Suprapubic skin (tissue), 4 donors: Measurements from ENCODE around the gene ARL5C. TPM values are rescaled to one million over a fixed set of nuclear protein-coding genes. Genes with fewer than 3 reads are reported as not detected.
A peak's percentile ranks its signal among the peaks of the same experiment; 100 is the strongest.

ENCODE experiments used
- DNase-seq, 2 donors: peaks; one replicate each; pipeline ENCODE4 v3.0.0-alpha.2; 2019; ENCODE audit warnings: low spot score in 2 of 2
- H3K27ac ChIP-seq: fragments of 200-600 bp; sonication (generic); one replicate; pipeline ENCODE4 v1.5.1; 2019
- H3K27me3 ChIP-seq: fragments of 200-600 bp; sonication (generic); one replicate; pipeline ENCODE4 v1.5.1; 2019
- H3K36me3 ChIP-seq: fragments of 200-600 bp; sonication (generic); one replicate; pipeline ENCODE4 v1.5.1; 2019
- H3K4me1 ChIP-seq: fragments of 200-600 bp; sonication (generic); one replicate; pipeline ENCODE4 v1.5.1; 2019
- H3K4me3 ChIP-seq: fragments of 200-600 bp; sonication (generic); one replicate; pipeline ENCODE4 v1.5.1; 2019; ENCODE audit warnings: mild to moderate bottlenecking
- H3K9me3 ChIP-seq: fragments of 200-600 bp; sonication (generic); one replicate; pipeline ENCODE4 v1.5.1; 2019
- CTCF ChIP-seq, 2 donors: fragments of 200-600 bp in 1 of 2; fragments of 450-650 bp in 1 of 2; sonication (generic) in 1 of 2; IDR thresholded peaks; one replicate each; pipeline ENCODE4 v1.5.1; 2016 to 2019; ENCODE audit warnings: antibody characterized with exemption in 2 of 2, mild to moderate bottlenecking in 1 of 2, moderate library complexity in 1 of 2
- EP300 ChIP-seq: sonication (generic); formaldehyde crosslinking; IDR thresholded peaks from one replicate; pipeline ENCODE4 v1.6.1; 2017; ENCODE audit warnings: antibody characterized with exemption
- POLR2A ChIP-seq, 2 donors: fragments of 450-650 bp; IDR thresholded peaks; one replicate each; pipeline ENCODE4 v1.6.1; 2017; ENCODE audit warnings: antibody characterized with exemption in 2 of 2, mild to moderate bottlenecking in 2 of 2, moderate library complexity in 2 of 2
- POLR2AphosphoS5 ChIP-seq, 3 donors: sonication (generic); formaldehyde crosslinking; IDR thresholded peaks; one replicate each; pipeline ENCODE4 v1.6.1; 2017; ENCODE audit warnings: antibody characterized with exemption in 3 of 3
- WGBS: methylation state at CpG from one replicate; pipeline ENCODE4 v1.1.5; 2018; 5-methylcytosine and 5-hydroxymethylcytosine counted together
- total RNA-seq, 4 donors: library from RNA; depleted of rRNA; stranded (reverse); fragments of >200 nt; gene quantifications; one replicate each; pipeline ENCODE4 v1.1.0, GENCODE V29; 2016

The ARL5C gene
- total RNA-seq, 4 donors from 2014 or later = not detected

- no peak for DNase-seq
- TF ChIP-seq POLR2AphosphoS5 (IDR thresholded peaks at IDR 0.05) (no peak), EP300 (no peak), POLR2A (IDR thresholded peaks at IDR 0.05) (no peak), CTCF (IDR thresholded peaks at IDR 0.05) (no peak)
- peaks cover 42% of the 10 kb centered on the region for H3K36me3 ChIP-seq
Measured at GRCh38 chr17:39178536-39178935, 12.6 kb upstream of the ARL5C start.

GRCh38 chr17:39177256-39177655 lies 11.3 kb upstream of the ARL5C start:
- 85% methylated on average over 11 of the region's 12 CpGs for WGBS
- Histone ChIP-seq H3K4me1 (peaks cover 11% of the 10 kb centered on the region), H3K4me3 (no peak overlapping the region), H3K27me3 (no peaks in the 10 kb centered on the region), H3K9me3 (no peaks in the 10 kb centered on the region), H3K27ac (no peak overlapping the region), H3K36me3 (peaks cover 34% of the 10 kb centered on the region)
- DNase-seq = no peak
- no peak for TF ChIP-seq EP300
- no peak for TF ChIP-seq POLR2AphosphoS5 (IDR thresholded peaks at IDR 0.05)
- no peak for TF ChIP-seq CTCF (IDR thresholded peaks at IDR 0.05)
- no peak for TF ChIP-seq POLR2A (IDR thresholded peaks at IDR 0.05)

More at GRCh38 chr17:39178536-39178935, 12.6 kb upstream of the ARL5C start:
- peaks cover 11% of the 10 kb centered on the region for H3K4me1 ChIP-seq
- H3K4me3 ChIP-seq = no peak overlapping the region
- H3K27me3 ChIP-seq = no peaks in the 10 kb centered on the region
- H3K27ac ChIP-seq = peak overlapping the region; percentile 59
- no peaks in the 10 kb centered on the region for H3K9me3 ChIP-seq
- 46% methylated on average over 4 of the region's 4 CpGs for WGBS

- H3K4me3 ChIP-seq = no peak overlapping the region
- H3K36me3 ChIP-seq = peaks cover 23% of the 10 kb centered on the region
- H3K27ac ChIP-seq = no peak overlapping the region
- no peaks in the 10 kb centered on the region for H3K27me3 ChIP-seq
- TF ChIP-seq CTCF (IDR thresholded peaks at IDR 0.05) = no peak
- H3K4me1 ChIP-seq = peaks cover 11% of the 10 kb centered on the region
- WGBS = 87% methylated on average over 3 of the region's 10 CpGs
- no peaks in the 10 kb centered on the region for H3K9me3 ChIP-seq
- DNase-seq = no peak
Measured at GRCh38 chr17:39175695-39176093, 9.7 kb upstream of the ARL5C start.

- Histone ChIP-seq H3K27ac (no peak overlapping the region), H3K4me3 (no peak overlapping the region), H3K9me3 (no peaks in the 10 kb centered on the region), H3K4me1 (peaks cover 11% of the 10 kb centered on the region), H3K36me3 (peaks cover 18% of the 10 kb centered on the region), H3K27me3 (no peaks in the 10 kb centered on the region)
- peak; percentile 88 to 91 for DNase-seq
- TF ChIP-seq POLR2AphosphoS5 (IDR thresholded peaks at IDR 0.05) (no peak), CTCF (IDR thresholded peaks at IDR 0.05) (peak; percentile 33 to 87), EP300 (no peak)
- 62% methylated on average over 27 of the region's 35 CpGs for WGBS
Measured at GRCh38 chr17:39174920-39175694, 9.1 kb upstream of the ARL5C start.

- Histone ChIP-seq H3K9me3 (no peaks in the 10 kb centered on the region), H3K36me3 (peaks cover 18% of the 10 kb centered on the region), H3K27ac (no peak overlapping the region), H3K27me3 (no peaks in the 10 kb centered on the region), H3K4me1 (peaks cover 8% of the 10 kb centered on the region), H3K4me3 (no peak overlapping the region)
- no peak for DNase-seq
- TF ChIP-seq POLR2AphosphoS5 (IDR thresholded peaks at IDR 0.05) (no peak), POLR2A (IDR thresholded peaks at IDR 0.05) (no peak), CTCF (IDR thresholded peaks at IDR 0.05) (no peak), EP300 (no peak)
- 53% methylated on average over 10 of the region's 10 CpGs for WGBS
Measured at GRCh38 chr17:39173526-39174274, 7.7 kb upstream of the ARL5C start.
